OCI-LY1 (cell line): ENCODE measurements around the gene GFM1.

Source experiments
- H2AFZ ChIP-seq: fragments of 200-600 bp; sonication (generic), shearing (Covaris generic); 2 replicates; pipeline ENCODE4 v1.6.0; 2014; ENCODE audit warnings: antibody characterized with exemption, mild to moderate bottlenecking, low read length
- H3F3A ChIP-seq: fragments of 200-600 bp; sonication (generic), shearing (Covaris generic); 2 replicates; pipeline ENCODE4 v1.6.0; 2014; ENCODE audit warnings: mild to moderate bottlenecking, antibody characterized with exemption, low read length, moderate library complexity; ENCODE audit not compliant: insufficient read depth
- H3K27ac ChIP-seq: fragments of 200-600 bp; sonication (generic); 2 replicates; pipeline ENCODE4 v1.5.1; 2014; ENCODE audit warnings: low read length, mixed run types, mild to moderate bottlenecking, low read depth; ENCODE audit not compliant: poor library complexity, severe bottlenecking
- H3K27me3 ChIP-seq: fragments of 200-600 bp; sonication (generic); 2 replicates; pipeline ENCODE4 v1.6.0; 2014; ENCODE audit warnings: antibody characterized with exemption, mild to moderate bottlenecking, low read length, moderate library complexity; ENCODE audit not compliant: insufficient read depth
- H3K36me3 ChIP-seq: fragments of 200-600 bp; sonication (generic); 2 replicates; pipeline ENCODE4 v1.6.1; 2014; ENCODE audit warnings: mild to moderate bottlenecking, antibody characterized with exemption, low read length, moderate library complexity, mixed read lengths; ENCODE audit not compliant: insufficient read depth
- H3K4me1 ChIP-seq: fragments of 200-600 bp; sonication (generic); 2 replicates; pipeline ENCODE4 v1.5.1; 2014; ENCODE audit warnings: mild to moderate bottlenecking, low read length, moderate library complexity; ENCODE audit not compliant: insufficient read depth, severe bottlenecking
- H3K4me2 ChIP-seq: fragments of 200-600 bp; sonication (generic), shearing (Covaris generic); 2 replicates; pipeline ENCODE4 v1.6.1; 2014; ENCODE audit warnings: low read length
- H3K4me3 ChIP-seq: fragments of 200-600 bp; sonication (generic); 2 replicates; pipeline ENCODE4 v1.5.1; 2014; ENCODE audit warnings: low read length, low read depth, mild to moderate bottlenecking, mixed read lengths; ENCODE audit not compliant: poor library complexity, severe bottlenecking
- H3K79me2 ChIP-seq: fragments of 200-600 bp; shearing (Covaris generic); 2 replicates; pipeline ENCODE4 v1.6.1; 2016; ENCODE audit warnings: mixed run types, low read length, mixed read lengths; ENCODE audit not compliant: insufficient read depth
- H3K9ac ChIP-seq: fragments of 200-600 bp; sonication (generic), shearing (Covaris generic); 2 replicates; pipeline ENCODE4 v1.6.1; 2014; ENCODE audit warnings: mild to moderate bottlenecking, low read length, mixed read lengths
- H3K9me2 ChIP-seq: fragments of 200-600 bp; sonication (generic), shearing (Covaris generic); 2 replicates; pipeline ENCODE4 v1.6.1; 2014; ENCODE audit warnings: low read depth, mild to moderate bottlenecking, low read length, mixed read lengths
- H3K9me3 ChIP-seq: fragments of 200-600 bp; shearing (Covaris generic); 2 replicates; pipeline ENCODE4 v1.6.1; 2014; ENCODE audit warnings: low read length, mixed read lengths
- H4K20me1 ChIP-seq: fragments of 200-600 bp; sonication (generic), shearing (Covaris generic); 2 replicates; pipeline ENCODE4 v1.6.0; 2016; ENCODE audit warnings: mild to moderate bottlenecking, low read length; ENCODE audit not compliant: insufficient read depth
- CTCF ChIP-seq: fragments of 200-600 bp; sonication (generic), shearing (Covaris generic); IDR thresholded peaks from 2 replicates; pipeline ENCODE4 v1.5.1; 2017; ENCODE audit warnings: mild to moderate bottlenecking, antibody characterized with exemption, low read length, moderate library complexity, mixed read lengths
- EZH2 ChIP-seq: fragments of 200-600 bp; sonication (generic), shearing (Covaris generic); IDR thresholded peaks from 2 replicates; pipeline ENCODE4 v1.8.0; 2017; ENCODE audit warnings: borderline replicate concordance, mixed run types, mild to moderate bottlenecking, antibody characterized with exemption, low read length, moderate library complexity, mixed read lengths

The GFM1 gene

GRCh38 chr3:158668506-158668905, 24.2 kb downstream of the GFM1 start:
- TF ChIP-seq EZH2 (no peak), CTCF (no peak)
- H3K9ac ChIP-seq = no peak overlapping the region
- H3K27me3 ChIP-seq = no peaks in the 10 kb centered on the region
- H3K4me3 ChIP-seq = no peak overlapping the region
- peaks cover 96% of the 10 kb centered on the region for H3K36me3 ChIP-seq
- no peaks in the 10 kb centered on the region for H3K4me1 ChIP-seq
- no peaks in the 10 kb centered on the region for H3K9me2 ChIP-seq
- H2AFZ ChIP-seq = no peak overlapping the region
- no peaks in the 10 kb centered on the region for H3K79me2 ChIP-seq
- H4K20me1 ChIP-seq = no peaks in the 10 kb centered on the region; the same call in 1 of the 2 replicates
- no peak overlapping the region for H3K4me2 ChIP-seq
- H3F3A ChIP-seq = no peaks in the 10 kb centered on the region
- no peaks in the 10 kb centered on the region for H3K9me3 ChIP-seq
- H3K27ac ChIP-seq = no peak overlapping the region

- Histone ChIP-seq H3F3A (no peaks in the 10 kb centered on the region), H3K9ac (no peak overlapping the region), H3K27ac (no peak overlapping the region), H3K9me2 (no peaks in the 10 kb centered on the region), H3K4me2 (no peak overlapping the region), H2AFZ (no peak overlapping the region), H3K4me3 (no peak overlapping the region), H4K20me1 (no peaks in the 10 kb centered on the region), H3K4me1 (no peaks in the 10 kb centered on the region), H3K9me3 (no peaks in the 10 kb centered on the region), H3K27me3 (no peaks in the 10 kb centered on the region), H3K36me3 (peaks cover 70% of the 10 kb centered on the region), H3K79me2 (no peaks in the 10 kb centered on the region)
- no peak for TF ChIP-seq EZH2
- TF ChIP-seq CTCF = no peak
Observed at GRCh38 chr3:158671821-158672214, 27.5 kb downstream of the GFM1 start.

GRCh38 chr3:158672215-158673176, 28.2 kb downstream of the GFM1 start, which contains the start of gene LXN:
TSS of gene LXN (minus strand) at chr3:158672648. CDS start at chr3:158672478, 170 bp downstream.
- Histone ChIP-seq H3F3A (no peaks in the 10 kb centered on the region), H3K4me2 (no peak within 1 kb of the TSS), H3K27ac (no peak within 1 kb of the TSS), H3K4me3 (no peak within 1 kb of the TSS), H2AFZ (no peak within 1 kb of the TSS), H3K36me3 (peaks cover 63% of the 10 kb centered on the region), H3K9me2 (no peaks in the 10 kb centered on the region), H3K27me3 (no peaks in the 10 kb centered on the region), H3K9ac (no peak within 1 kb of the TSS), H3K9me3 (no peaks in the 10 kb centered on the region), H4K20me1 (no peaks in the 10 kb centered on the region), H3K4me1 (no peaks in the 10 kb centered on the region), H3K79me2 (no peaks in the 10 kb centered on the region)
- no peak for TF ChIP-seq EZH2
- TF ChIP-seq CTCF = no peak
